ENCODE data around the gene SLC16A5.
A peak's percentile ranks its signal among the peaks of the same experiment; 100 is the strongest.

GRCh38 chr17:75096082-75096625 is 8.4 kb downstream of the SLC16A5 start:
- TF ChIP-seq POLR2A (IDR thresholded peaks at IDR 0.05) (peak in 1 of 4 donors; percentile 29), CTCF (IDR thresholded peaks at IDR 0.05) (no peak), EP300 (IDR thresholded peaks at IDR 0.05) (peak in 2 of 4 donors; percentile 57 to 89), POLR2AphosphoS5 (IDR thresholded peaks at IDR 0.05) (peak; percentile 78 to 81)
